Skeletal muscle tissue (tissue), 4 donors: ENCODE results near the gene PDIA6. TPM values are rescaled to one million over a fixed set of nuclear protein-coding genes. Genes with fewer than 3 reads are reported as not detected.

Experiments
- H3K27ac ChIP-seq: one replicate; pipeline ENCODE4 v1.7.0; 2013; ENCODE audit warnings: mild to moderate bottlenecking, low read depth, low read length, inconsistent platforms
- H3K27me3 ChIP-seq, 3 donors: one replicate each; pipeline ENCODE4 v1.7.0; 2013; ENCODE audit warnings: low read length in 3 of 3; ENCODE audit not compliant: control insufficient read depth in 3 of 3, insufficient read depth in 3 of 3
- H3K36me3 ChIP-seq, 3 donors: one replicate each; pipeline ENCODE4 v1.7.0; 2013; ENCODE audit warnings: low read length in 3 of 3; ENCODE audit not compliant: control insufficient read depth in 3 of 3, insufficient read depth in 3 of 3
- H3K4me1 ChIP-seq, 3 donors: one replicate each; pipeline ENCODE4 v1.7.0; 2013; ENCODE audit warnings: low read length in 3 of 3, mild to moderate bottlenecking in 3 of 3; ENCODE audit not compliant: control insufficient read depth in 3 of 3, insufficient read depth in 3 of 3
- H3K4me3 ChIP-seq, 3 donors: one replicate each; pipeline ENCODE4 v1.7.0; 2013; ENCODE audit warnings: low read length in 3 of 3
- H3K9ac ChIP-seq, 3 donors: one replicate each; pipeline ENCODE4 v1.7.0; 2013; ENCODE audit warnings: low read length in 3 of 3, mild to moderate bottlenecking in 3 of 3, moderate library complexity in 2 of 3, low read depth in 1 of 3
- H3K9me3 ChIP-seq, 3 donors: one replicate each; pipeline ENCODE4 v1.7.0; 2013; ENCODE audit warnings: low read length in 3 of 3; ENCODE audit not compliant: control insufficient read depth in 3 of 3
- total RNA-seq: library from RNA; depleted of rRNA; stranded (reverse); fragments of >200 nt; gene quantifications from one replicate; pipeline ENCODE4 v1.2.3, GENCODE V29; 2014
- donor health status: Osteomylitis.

Gene PDIA6
- total RNA-seq, 1 donor from 2014 or later: 138 TPM

GRCh38 chr2:10760794-10761504, 51.6 kb downstream of the PDIA6 start:
- H3K27ac ChIP-seq: no peak overlapping the region
- no peaks in the 10 kb centered on the region for H3K9me3 ChIP-seq
- H3K27me3 ChIP-seq: peaks cover 0 to 8% (median 5%) of the 10 kb centered on the region in 3 donors
- no peak overlapping the region for H3K4me3 ChIP-seq
- no peaks in the 10 kb centered on the region for H3K36me3 ChIP-seq
- no peaks in the 10 kb centered on the region for H3K4me1 ChIP-seq
- no peak overlapping the region for H3K9ac ChIP-seq

- Histone ChIP-seq H3K4me3 (no peak overlapping the region), H3K27me3 (peaks cover 0 to 8% (median 5%) of the 10 kb centered on the region in 3 donors), H3K4me1 (no peaks in the 10 kb centered on the region), H3K27ac (no peak overlapping the region), H3K9me3 (no peaks in the 10 kb centered on the region), H3K9ac (no peak overlapping the region), H3K36me3 (no peaks in the 10 kb centered on the region)
Observed at GRCh38 chr2:10759151-10759714, 53.4 kb downstream of the PDIA6 start.

- Histone ChIP-seq H3K4me3 (no peak overlapping the region), H3K36me3 (no peaks in the 10 kb centered on the region), H3K27ac (no peak overlapping the region)
Observed at GRCh38 chr2:10757814-10758286, 54.7 kb downstream of the PDIA6 start.

GRCh38 chr2:10755621-10756020, 57.0 kb downstream of the PDIA6 start:
- H3K36me3 ChIP-seq: no peaks in the 10 kb centered on the region
- no peak overlapping the region for H3K4me3 ChIP-seq
- no peaks in the 10 kb centered on the region for H3K4me1 ChIP-seq
- H3K27ac ChIP-seq: no peak overlapping the region
- no peaks in the 10 kb centered on the region for H3K9me3 ChIP-seq
- no peaks in the 10 kb centered on the region for H3K27me3 ChIP-seq
- no peak overlapping the region for H3K9ac ChIP-seq

More at GRCh38 chr2:10757814-10758286, 54.7 kb downstream of the PDIA6 start:
- H3K9ac ChIP-seq: no peak overlapping the region
- H3K27me3 ChIP-seq: peaks cover 0 to 2% (median 0%) of the 10 kb centered on the region in 3 donors
- H3K4me1 ChIP-seq: no peaks in the 10 kb centered on the region
- no peaks in the 10 kb centered on the region for H3K9me3 ChIP-seq

GRCh38 chr2:10753876-10754275, 58.7 kb downstream of the PDIA6 start:
- Histone ChIP-seq H3K9me3 (no peaks in the 10 kb centered on the region), H3K27me3 (no peaks in the 10 kb centered on the region)

GRCh38 chr2:10753156-10753555, 59.4 kb downstream of the PDIA6 start:
- no peaks in the 10 kb centered on the region for H3K4me1 ChIP-seq
- H3K36me3 ChIP-seq: no peaks in the 10 kb centered on the region
- H3K4me3 ChIP-seq: no peak overlapping the region
- no peak overlapping the region for H3K27ac ChIP-seq
- H3K27me3 ChIP-seq: no peaks in the 10 kb centered on the region
- H3K9ac ChIP-seq: no peak overlapping the region
- H3K9me3 ChIP-seq: no peaks in the 10 kb centered on the region

More at GRCh38 chr2:10753876-10754275, 58.7 kb downstream of the PDIA6 start:
- no peak overlapping the region for H3K9ac ChIP-seq
- H3K4me1 ChIP-seq: no peaks in the 10 kb centered on the region
- no peak overlapping the region for H3K4me3 ChIP-seq
- no peak overlapping the region for H3K27ac ChIP-seq
- no peaks in the 10 kb centered on the region for H3K36me3 ChIP-seq

- Histone ChIP-seq H3K9ac (no peak overlapping the region), H3K27me3 (no peaks in the 10 kb centered on the region), H3K4me3 (no peak overlapping the region), H3K27ac (no peak overlapping the region), H3K4me1 (no peaks in the 10 kb centered on the region), H3K36me3 (no peaks in the 10 kb centered on the region), H3K9me3 (no peaks in the 10 kb centered on the region)
Observed at GRCh38 chr2:10752236-10752635, 60.3 kb downstream of the PDIA6 start.

GRCh38 chr2:10750610-10751009, 62.0 kb downstream of the PDIA6 start:
- no peaks in the 10 kb centered on the region for H3K4me1 ChIP-seq
- H3K9ac ChIP-seq: no peak overlapping the region
- H3K4me3 ChIP-seq: no peak overlapping the region
- no peaks in the 10 kb centered on the region for H3K36me3 ChIP-seq
- no peaks in the 10 kb centered on the region for H3K9me3 ChIP-seq
- H3K27me3 ChIP-seq: no peaks in the 10 kb centered on the region
- H3K27ac ChIP-seq: no peak overlapping the region

GRCh38 chr2:10742666-10743065, 69.9 kb downstream of the PDIA6 start:
- Histone ChIP-seq H3K36me3 (no peaks in the 10 kb centered on the region), H3K27me3 (no peaks in the 10 kb centered on the region), H3K9ac (no peak overlapping the region), H3K27ac (no peak overlapping the region), H3K9me3 (no peaks in the 10 kb centered on the region), H3K4me1 (no peaks in the 10 kb centered on the region), H3K4me3 (no peak overlapping the region)

- Histone ChIP-seq H3K9me3 (no peaks in the 10 kb centered on the region), H3K4me3 (no peak overlapping the region), H3K4me1 (no peaks in the 10 kb centered on the region)
Observed at GRCh38 chr2:10741139-10741538, 71.4 kb downstream of the PDIA6 start.

More at GRCh38 chr2:10741139-10741538, 71.4 kb downstream of the PDIA6 start:
- no peaks in the 10 kb centered on the region for H3K36me3 ChIP-seq
- no peak overlapping the region for H3K27ac ChIP-seq
- H3K27me3 ChIP-seq: no peaks in the 10 kb centered on the region
- H3K9ac ChIP-seq: no peak overlapping the region
